Measurements from ENCODE around the gene DYNLT4.

DYNLT4 gene

GRCh38 chr1:44790968-44791801, 16.0 kb downstream of the DYNLT4 start:
- DNase-seq: no peak

GRCh38 chr1:44788120-44788860, 18.9 kb downstream of the DYNLT4 start, which contains the start of gene BEST4:
TSS of gene BEST4 (minus strand) at chr1:44788170. CDS start at chr1:44787705, 465 bp downstream.
- DNase-seq: no peak

- no peak for DNase-seq
Measured at GRCh38 chr1:44787506-44787905, 19.6 kb downstream of the DYNLT4 start.

GRCh38 chr1:44786841-44787426, 20.2 kb downstream of the DYNLT4 start:
- no peak for DNase-seq

- DNase-seq: peak in 19 of 51 donors; percentile 17 to 62 (median 39)
Measured at GRCh38 chr1:44786138-44786840, 20.9 kb downstream of the DYNLT4 start.

- no peak for DNase-seq
Measured at GRCh38 chr1:44785501-44786137, 21.5 kb downstream of the DYNLT4 start.

GRCh38 chr1:44785029-44785380, 22.1 kb downstream of the DYNLT4 start:
- no peak for DNase-seq

- DNase-seq: peak in 6 of 51 donors; percentile 25 to 42 (median 33)
Measured at GRCh38 chr1:44784094-44785028, 22.8 kb downstream of the DYNLT4 start.

GRCh38 chr1:44783697-44784093, 23.5 kb downstream of the DYNLT4 start:
- DNase-seq: no peak

GRCh38 chr1:44780583-44781121, 26.5 kb downstream of the DYNLT4 start:
- DNase-seq: no peak

- DNase-seq: no peak
Measured at GRCh38 chr1:44778705-44779576, 28.2 kb downstream of the DYNLT4 start.

- DNase-seq: no peak
Measured at GRCh38 chr1:44777969-44778635, 29.0 kb downstream of the DYNLT4 start.

GRCh38 chr1:44777547-44777946, 29.6 kb downstream of the DYNLT4 start:
- no peak for DNase-seq

- DNase-seq: no peak
Measured at GRCh38 chr1:44776730-44777068, 30.5 kb downstream of the DYNLT4 start.

GRCh38 chr1:44775930-44776729, 31.0 kb downstream of the DYNLT4 start:
- peak in 9 of 51 donors; percentile 41 to 78 (median 57) for DNase-seq

GRCh38 chr1:44775078-44775929, 31.8 kb downstream of the DYNLT4 start, which contains the start of gene RPS8:
TSS of gene RPS8 (plus strand) at chr1:44775540. CDS start at chr1:44775597, 57 bp downstream.
- DNase-seq: peak; percentile 62 to 95 (median 84)
